ENCODE data around the gene PFDN4.

DNA sequence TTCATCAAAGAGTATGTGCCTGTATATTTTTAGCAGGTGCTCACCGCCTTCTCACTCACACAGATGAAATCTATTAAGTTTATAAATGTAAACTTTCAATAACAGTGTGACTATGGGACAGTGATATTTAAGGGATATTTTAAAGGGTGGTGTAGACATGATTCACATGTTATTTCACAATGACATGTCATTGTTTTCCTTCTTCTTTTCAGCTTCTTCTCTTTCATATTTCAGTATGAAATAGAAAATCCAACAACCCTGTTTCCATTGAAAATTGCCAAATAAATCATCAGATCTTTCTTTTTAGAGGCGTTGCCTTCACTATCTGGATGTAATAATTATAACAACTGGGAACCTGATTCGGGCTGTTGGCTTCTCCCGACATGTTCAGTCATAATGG, 54.8 kb downstream of the PFDN4 start:
- TF ChIP-seq NR3C1 (CRISPR knock-in tag; conservative IDR thresholded peaks at IDR 0.05; ENCODE audit: low read depth) = no peak
- TF ChIP-seq, protein P1, sequence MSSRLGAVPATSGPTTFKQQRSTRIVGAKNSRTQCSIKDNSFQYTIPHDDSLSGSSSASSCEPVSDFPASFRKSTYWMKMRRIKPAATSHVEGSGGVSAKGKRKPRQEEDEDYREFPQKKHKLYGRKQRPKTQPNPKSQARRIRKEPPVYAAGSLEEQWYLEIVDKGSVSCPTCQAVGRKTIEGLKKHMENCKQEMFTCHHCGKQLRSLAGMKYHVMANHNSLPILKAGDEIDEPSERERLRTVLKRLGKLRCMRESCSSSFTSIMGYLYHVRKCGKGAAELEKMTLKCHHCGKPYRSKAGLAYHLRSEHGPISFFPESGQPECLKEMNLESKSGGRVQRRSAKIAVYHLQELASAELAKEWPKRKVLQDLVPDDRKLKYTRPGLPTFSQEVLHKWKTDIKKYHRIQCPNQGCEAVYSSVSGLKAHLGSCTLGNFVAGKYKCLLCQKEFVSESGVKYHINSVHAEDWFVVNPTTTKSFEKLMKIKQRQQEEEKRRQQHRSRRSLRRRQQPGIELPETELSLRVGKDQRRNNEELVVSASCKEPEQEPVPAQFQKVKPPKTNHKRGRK (CRISPR knock-in tag; IDR thresholded peaks at IDR 0.05; ENCODE audit: borderline replicate concordance) = no peak
- TF ChIP-seq CTCF (IDR thresholded peaks at IDR 0.05) = no peak
- no peak for TF ChIP-seq ZNF281 (CRISPR knock-in tag; IDR thresholded peaks at IDR 0.05)
- no peak for TF ChIP-seq ZSCAN18 (CRISPR knock-in tag; IDR thresholded peaks at IDR 0.05)
- TF ChIP-seq TP53 (CRISPR knock-in tag; IDR thresholded peaks at IDR 0.05) = no peak

Measured in WTC11 (cell line).